ENCODE data around the gene EYS.

Gene EYS

GRCh38 chr6:63676412-63677114 lies 2030.5 kb downstream of the EYS start:
- ATAC-seq, result no peak
- Mint-ChIP-seq H3K27ac (no peak overlapping the region), H3K9me3 (no peaks in the 10 kb centered on the region), H3K4me3 (no peak overlapping the region), H3K36me3 (peaks cover 35% of the 10 kb centered on the region), H3K4me1 (peaks cover 37% of the 10 kb centered on the region)
- no peak for DNase-seq (ENCODE audit: low spot score in 2 of 2)

- Mint-ChIP-seq H3K4me1 (peaks cover 32% of the 10 kb centered on the region), H3K27ac (no peak overlapping the region), H3K9me3 (no peaks in the 10 kb centered on the region), H3K36me3 (peaks cover 24% of the 10 kb centered on the region), H3K4me3 (no peak overlapping the region)
- DNase-seq (ENCODE audit: low spot score in 2 of 2) (no peak), ATAC-seq (no peak)
These were observed 2031.9 kb downstream of the EYS start for GRCh38 chr6:63675138-63675537.

- no peak overlapping the region for H3K27ac Mint-ChIP-seq
- peaks cover 32% of the 10 kb centered on the region for H3K4me1 Mint-ChIP-seq
- H3K4me3 Mint-ChIP-seq, result no peak overlapping the region
- ATAC-seq (no peak), DNase-seq (ENCODE audit: low spot score in 2 of 2) (no peak)
- no peaks in the 10 kb centered on the region for H3K9me3 Mint-ChIP-seq
- H3K36me3 Mint-ChIP-seq, result peaks cover 19% of the 10 kb centered on the region
These were observed 2032.4 kb downstream of the EYS start for GRCh38 chr6:63674635-63675034.

GRCh38 chr6:63673692-63674091 lies 2033.3 kb downstream of the EYS start:
- H3K36me3 Mint-ChIP-seq, result peaks cover 14% of the 10 kb centered on the region
- peaks cover 23% of the 10 kb centered on the region for H3K4me1 Mint-ChIP-seq
- no peak overlapping the region for H3K27ac Mint-ChIP-seq
- ATAC-seq, result no peak
- DNase-seq (ENCODE audit: low spot score in 2 of 2), result no peak
- no peaks in the 10 kb centered on the region for H3K9me3 Mint-ChIP-seq
- no peak overlapping the region for H3K4me3 Mint-ChIP-seq

- Mint-ChIP-seq H3K4me1 (peaks cover 21% of the 10 kb centered on the region), H3K27ac (no peak overlapping the region), H3K36me3 (peaks cover 14% of the 10 kb centered on the region), H3K4me3 (no peak overlapping the region), H3K9me3 (no peaks in the 10 kb centered on the region)
- DNase-seq (ENCODE audit: low spot score in 2 of 2) (no peak), ATAC-seq (no peak)
These were observed 2034.4 kb downstream of the EYS start for GRCh38 chr6:63672582-63673129.

GRCh38 chr6:63671098-63671754 lies 2035.8 kb downstream of the EYS start:
- no peaks in the 10 kb centered on the region for H3K9me3 Mint-ChIP-seq
- peaks cover 21% of the 10 kb centered on the region for H3K4me1 Mint-ChIP-seq
- H3K36me3 Mint-ChIP-seq, result peaks cover 14% of the 10 kb centered on the region
- H3K27ac Mint-ChIP-seq, result no peak overlapping the region
- ATAC-seq (no peak), DNase-seq (ENCODE audit: low spot score in 2 of 2) (no peak)
- H3K4me3 Mint-ChIP-seq, result no peak overlapping the region
